H1 (cell line): Measurements from ENCODE around the gene PCDH9.

Source experiments
- CHD1 ChIP-seq: IDR thresholded peaks from 2 replicates; pipeline ENCODE4 v1.6.1; 2012; ENCODE audit warnings: low read depth, low read length, improper control_type of control experiment
- EGR1 ChIP-seq: IDR thresholded peaks from 2 replicates; pipeline ENCODE4 v1.6.1; 2011; ENCODE audit warnings: low read depth, low read length, borderline replicate concordance
- EZH2 ChIP-seq: fragments of 200-600 bp; sonication (generic); IDR thresholded peaks from 2 replicates; pipeline ENCODE4 v1.7.1; 2012; ENCODE audit warnings: low read depth, mild to moderate bottlenecking, moderate library complexity, low read length, inconsistent platforms; ENCODE audit not compliant: severe bottlenecking
- GABPA ChIP-seq: IDR thresholded peaks from 2 replicates; pipeline ENCODE4 v1.6.1; 2011; ENCODE audit warnings: mild to moderate bottlenecking, low read length, moderate library complexity, borderline replicate concordance; ENCODE audit not compliant: insufficient read depth
- NRF1 ChIP-seq: IDR thresholded peaks from 2 replicates; pipeline ENCODE4 v1.6.1; 2011; ENCODE audit warnings: mild to moderate bottlenecking, low read depth, low read length, improper control_type of control experiment
- POLR2AphosphoS5 ChIP-seq: IDR thresholded peaks from 2 replicates; pipeline ENCODE4 v1.6.1; 2011; ENCODE audit warnings: low read depth, low read length
- RFX5 ChIP-seq: IDR thresholded peaks from 2 replicates; pipeline ENCODE4 v1.6.1; 2011; ENCODE audit warnings: low read depth, low read length, improper control_type of control experiment, borderline replicate concordance
- SP1 ChIP-seq: IDR thresholded peaks from 2 replicates; pipeline ENCODE4 v1.6.1; 2011; ENCODE audit warnings: low read depth, low read length
- SUZ12 ChIP-seq: fragments of 200-600 bp; sonication (generic); IDR thresholded peaks from 2 replicates; pipeline ENCODE4 v1.6.1; 2012; ENCODE audit warnings: mild to moderate bottlenecking, inconsistent platforms, low read length, moderate library complexity, mixed read lengths
- TEAD4 ChIP-seq: IDR thresholded peaks from 2 replicates; pipeline ENCODE4 v1.6.1; 2012; ENCODE audit warnings: low read depth, low read length, inconsistent platforms, mixed read lengths
- YY1 ChIP-seq: IDR thresholded peaks from 2 replicates; pipeline ENCODE4 v1.6.1; 2011; ENCODE audit warnings: low read depth, mild to moderate bottlenecking, low read length
- TF ChIP-seq, protein P1 (sequence below), 3 experiments: IDR thresholded peaks; 1 replicate in 2 of 3; 2 replicates in 1 of 3; pipeline versions ENCODE4 v1.5.1 to v1.6.1; 2011; ENCODE audit warnings: low read length in 3 of 3, mild to moderate bottlenecking in 3 of 3, inconsistent platforms in 2 of 3, low read depth in 1 of 3, moderate library complexity in 1 of 3; ENCODE audit not compliant: insufficient read depth in 1 of 3; ENCODE audit errors: control extremely low read depth in 1 of 3
- TF ChIP-seq, protein P2 (sequence below): IDR thresholded peaks from 2 replicates; pipeline ENCODE4 v1.6.1; 2012; ENCODE audit warnings: inconsistent platforms

DNA sequence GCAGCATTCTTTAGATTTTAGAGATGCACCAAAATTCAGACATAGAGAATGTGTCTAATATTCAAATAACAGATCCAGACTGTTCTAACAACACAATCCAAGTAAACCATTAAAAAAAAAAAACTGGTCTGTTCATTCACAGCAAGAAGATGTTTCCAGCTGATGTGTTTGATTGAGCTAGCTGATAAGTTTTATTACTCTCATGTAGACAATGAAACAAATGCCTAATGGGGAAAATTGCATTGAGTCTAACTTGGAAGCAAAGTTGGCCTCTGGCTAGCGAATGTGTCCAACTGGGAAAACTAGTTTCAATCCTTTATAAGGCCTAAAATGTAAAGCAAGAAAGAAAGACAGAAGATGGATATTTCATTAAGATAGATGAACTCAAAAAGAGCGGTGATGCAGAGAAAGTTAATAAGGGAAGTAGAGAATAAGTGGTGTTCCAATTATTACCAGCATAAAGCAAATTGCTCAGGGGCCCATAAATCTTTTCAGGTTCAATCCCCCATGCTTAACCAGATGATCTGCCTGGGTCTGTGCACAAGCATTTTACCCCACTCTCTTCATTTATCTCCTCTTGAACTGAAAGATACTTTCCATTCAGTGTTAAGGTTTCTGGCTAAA lies 54.2 kb downstream of the PCDH9 start:
- TF ChIP-seq POLR2AphosphoS5 (no peak), EGR1 (no peak), CHD1 (no peak), TEAD4 (no peak), EZH2 (no peak), YY1 (no peak), NRF1 (no peak), SUZ12 (no peak), SP1 (no peak), GABPA (no peak), RFX5 (no peak)
- TF ChIP-seq, protein P1, sequence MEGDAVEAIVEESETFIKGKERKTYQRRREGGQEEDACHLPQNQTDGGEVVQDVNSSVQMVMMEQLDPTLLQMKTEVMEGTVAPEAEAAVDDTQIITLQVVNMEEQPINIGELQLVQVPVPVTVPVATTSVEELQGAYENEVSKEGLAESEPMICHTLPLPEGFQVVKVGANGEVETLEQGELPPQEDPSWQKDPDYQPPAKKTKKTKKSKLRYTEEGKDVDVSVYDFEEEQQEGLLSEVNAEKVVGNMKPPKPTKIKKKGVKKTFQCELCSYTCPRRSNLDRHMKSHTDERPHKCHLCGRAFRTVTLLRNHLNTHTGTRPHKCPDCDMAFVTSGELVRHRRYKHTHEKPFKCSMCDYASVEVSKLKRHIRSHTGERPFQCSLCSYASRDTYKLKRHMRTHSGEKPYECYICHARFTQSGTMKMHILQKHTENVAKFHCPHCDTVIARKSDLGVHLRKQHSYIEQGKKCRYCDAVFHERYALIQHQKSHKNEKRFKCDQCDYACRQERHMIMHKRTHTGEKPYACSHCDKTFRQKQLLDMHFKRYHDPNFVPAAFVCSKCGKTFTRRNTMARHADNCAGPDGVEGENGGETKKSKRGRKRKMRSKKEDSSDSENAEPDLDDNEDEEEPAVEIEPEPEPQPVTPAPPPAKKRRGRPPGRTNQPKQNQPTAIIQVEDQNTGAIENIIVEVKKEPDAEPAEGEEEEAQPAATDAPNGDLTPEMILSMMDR (IDR thresholded peaks at IDR 0.05; ENCODE audit: control extremely low read depth in 1 of 3, insufficient read depth in 1 of 3, low read depth in 1 of 3, low read length in 3 of 3) = no peak
- TF ChIP-seq, protein P2, sequence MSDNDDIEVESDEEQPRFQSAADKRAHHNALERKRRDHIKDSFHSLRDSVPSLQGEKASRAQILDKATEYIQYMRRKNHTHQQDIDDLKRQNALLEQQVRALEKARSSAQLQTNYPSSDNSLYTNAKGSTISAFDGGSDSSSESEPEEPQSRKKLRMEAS = no peak
